ENCODE data around the gene C1orf232.
A peak's percentile ranks its signal among the peaks of the same experiment; 100 is the strongest.

The C1orf232 gene

GRCh38 chr1:26177182-26177684 is 8.5 kb upstream of the C1orf232 start, which contains the start of gene CNKSR1:
Gene CNKSR1, plus strand, starts transcription at chr1:26177491. Its CDS starts 57 bp downstream, at chr1:26177548.
- no peak for DNase-seq

DNA sequence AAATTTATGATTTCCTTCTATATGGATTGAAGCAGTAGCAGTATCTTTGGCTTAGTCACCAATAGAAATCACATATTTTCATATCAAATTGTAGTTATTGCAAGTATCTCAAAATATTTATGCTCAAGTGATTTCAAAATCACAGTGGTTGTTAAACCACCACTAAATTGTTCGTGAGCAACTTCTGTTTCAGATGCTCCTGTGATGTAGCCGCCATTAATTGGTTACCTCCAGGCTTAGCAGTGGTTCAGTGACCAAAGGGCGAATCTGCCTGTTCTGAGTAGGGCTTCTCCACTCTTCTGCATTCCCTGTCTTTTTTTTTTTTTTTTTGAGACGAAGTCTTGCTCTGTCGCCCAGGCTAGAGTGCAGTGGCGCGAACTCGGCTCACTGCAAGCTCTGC is 6.6 kb upstream of the C1orf232 start:
- DNase-seq = no peak

DNA sequence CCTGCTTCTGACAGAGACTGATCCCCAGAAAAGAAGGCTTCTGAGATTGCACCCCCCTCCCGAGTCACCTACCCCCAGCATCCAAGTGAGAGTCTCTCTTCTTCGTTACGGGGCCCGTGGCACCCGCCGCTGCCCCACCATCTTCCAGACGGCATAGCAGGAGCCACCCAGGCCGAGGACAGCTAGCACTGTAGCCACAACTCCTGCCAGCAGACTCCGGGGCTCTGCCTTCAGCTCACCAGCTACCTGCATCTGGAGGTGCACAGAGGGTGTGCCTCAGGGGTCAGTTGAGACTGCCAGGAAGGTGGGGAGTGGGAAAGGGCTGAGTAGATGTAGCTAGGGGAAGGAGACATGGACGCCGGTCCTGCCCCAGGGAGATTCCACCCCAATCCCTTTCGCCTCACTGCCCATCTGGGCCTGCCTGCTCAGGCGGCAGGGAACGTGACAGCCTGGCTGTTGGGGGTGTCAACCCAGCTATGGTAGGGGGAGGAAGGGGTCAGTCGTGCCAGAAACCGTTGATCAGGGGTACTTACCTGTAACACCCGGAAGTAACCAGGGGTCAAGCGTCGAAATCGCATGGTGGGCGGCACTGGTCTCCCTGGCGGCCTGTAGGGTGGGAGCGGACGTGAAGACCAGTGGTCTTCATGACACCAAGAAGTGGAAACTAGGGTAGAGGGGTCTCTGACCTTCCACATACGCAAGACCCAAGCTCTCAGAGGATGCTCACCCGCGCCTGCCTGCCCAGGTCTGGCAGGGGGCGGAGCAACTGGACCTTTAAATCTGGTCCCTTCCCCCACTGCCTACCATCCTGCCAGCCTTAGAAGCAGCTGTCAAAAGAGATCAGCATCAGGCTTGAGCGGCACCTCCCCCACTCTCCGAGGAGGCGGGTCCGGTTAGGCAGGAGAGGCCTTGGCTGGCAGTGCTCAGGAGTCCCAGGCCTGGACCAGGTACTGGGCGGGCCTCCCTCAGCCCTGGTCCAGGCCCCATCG is 2.6 kb upstream of the C1orf232 start, which contains the start of gene ZNF593OS:
Gene ZNF593OS, minus strand, starts transcription at position 749 of the 989 bp plus-strand sequence. Its CDS starts 171 bp downstream, at position 578.
- no peak for DNase-seq

- no peak for DNase-seq
These were observed 1.7 kb upstream of the C1orf232 start for GRCh38 chr1:26170472-26170821.

DNA sequence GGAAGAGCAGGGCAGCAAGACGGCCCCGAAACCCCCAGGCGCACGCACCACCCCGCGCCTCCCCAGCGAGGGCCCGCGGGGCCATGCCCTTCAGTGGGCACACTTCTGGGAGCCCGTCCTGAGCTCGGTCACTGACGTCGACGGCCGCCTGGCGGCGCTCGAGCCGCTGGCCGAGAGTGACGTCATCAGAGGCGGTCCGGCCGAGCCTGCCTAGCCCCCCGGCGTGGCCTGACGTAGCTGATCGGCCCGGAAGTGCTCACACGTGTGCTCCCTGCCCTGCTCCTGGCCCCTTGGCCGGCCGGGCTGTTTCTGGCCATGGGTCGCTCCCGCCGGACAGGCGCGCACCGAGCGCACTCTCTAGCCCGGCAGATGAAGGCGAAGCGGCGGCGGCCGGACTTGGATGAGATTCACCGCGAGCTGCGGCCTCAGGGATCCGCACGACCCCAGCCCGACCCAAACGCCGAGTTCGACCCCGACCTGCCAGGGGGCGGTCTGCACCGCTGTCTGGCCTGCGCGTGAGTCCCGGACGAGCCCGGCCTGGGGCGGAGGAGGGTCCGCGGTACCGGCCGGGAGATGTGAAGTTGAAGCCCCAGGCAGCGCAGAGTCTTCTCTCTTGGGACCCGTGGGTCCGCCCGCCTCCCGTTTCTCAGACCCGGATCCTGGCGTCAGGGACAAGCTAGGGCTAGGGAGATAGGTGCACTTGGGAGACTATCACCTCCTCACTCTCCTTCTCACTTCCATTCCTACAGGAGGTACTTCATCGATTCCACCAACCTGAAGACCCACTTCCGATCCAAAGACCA is 1.1 kb upstream of the C1orf232 start, which contains the start of gene ZNF593:
Gene ZNF593, plus strand, starts transcription at position 240 of the 803 bp plus-strand sequence. Its CDS starts 76 bp downstream, at position 316.
- peak; percentile 94 for DNase-seq

DNA sequence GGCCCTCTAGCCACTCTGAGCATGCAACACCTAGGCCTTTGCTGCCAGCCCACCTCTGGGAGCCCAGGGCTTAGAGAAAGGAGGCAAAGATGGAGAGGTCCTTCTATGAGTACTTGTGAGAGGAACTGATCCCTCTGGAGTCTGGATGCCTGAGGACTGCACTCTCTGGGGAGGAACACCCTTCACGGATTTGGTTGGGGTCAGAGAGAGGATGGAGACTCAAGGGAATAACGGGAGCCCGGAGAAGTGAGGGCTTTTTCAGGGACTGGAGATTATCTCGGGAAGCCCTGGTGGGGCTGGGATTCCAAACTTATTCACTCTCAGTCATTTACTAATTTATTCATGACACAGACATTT is 413 bp upstream of the C1orf232 start:
- no peak for DNase-seq

- DNase-seq = no peak
These were observed 2.0 kb downstream of the C1orf232 start for GRCh38 chr1:26166719-26167281.

GRCh38 chr1:26164861-26165842 is 3.6 kb downstream of the C1orf232 start:
- peak; percentile 35 for DNase-seq

- peak; percentile 77 for DNase-seq
These were observed 4.5 kb downstream of the C1orf232 start for GRCh38 chr1:26164036-26164860.

DNA sequence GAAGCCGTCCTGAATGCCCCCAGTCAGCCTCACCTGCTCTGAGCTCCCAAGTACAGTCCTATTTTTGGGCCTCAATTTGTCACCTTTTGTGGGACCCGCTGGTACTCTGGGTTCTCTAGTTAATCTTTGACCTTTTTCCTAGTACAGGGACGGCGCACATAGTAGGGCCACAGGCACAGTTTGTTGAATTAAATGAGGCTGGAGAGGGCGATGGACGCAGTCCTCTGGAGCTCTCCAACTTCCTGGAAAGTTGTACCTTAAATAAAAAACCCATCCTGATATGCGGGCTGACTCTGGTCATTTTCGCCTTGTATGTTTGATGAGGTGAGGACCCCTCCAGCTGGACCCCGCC is 5.1 kb downstream of the C1orf232 start:
- DNase-seq = no peak

DNA sequence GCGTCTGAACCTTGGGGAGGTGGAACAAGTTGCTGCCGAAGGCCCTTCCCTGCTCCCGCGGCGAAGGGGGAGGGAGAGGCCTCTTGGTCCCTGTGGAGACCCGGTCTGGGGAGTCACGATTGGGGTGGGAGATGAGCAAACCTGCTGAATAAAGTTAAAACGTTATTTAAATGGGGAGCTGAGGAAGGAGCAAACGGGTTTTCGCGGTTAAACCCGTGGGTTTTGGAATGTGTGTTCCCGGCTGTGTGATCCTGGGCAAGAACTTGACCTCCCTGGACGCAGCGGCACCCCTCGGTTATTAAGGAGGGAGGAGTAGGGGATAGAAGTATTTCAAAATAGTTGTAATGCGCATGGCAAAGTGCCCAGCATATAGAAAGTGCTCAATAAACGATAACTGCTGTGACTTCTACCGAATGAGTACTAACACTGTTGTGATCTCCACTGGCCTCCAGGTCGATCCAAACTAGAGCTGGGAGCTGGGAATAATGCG is 6.5 kb downstream of the C1orf232 start:
- DNase-seq = no peak

DNA sequence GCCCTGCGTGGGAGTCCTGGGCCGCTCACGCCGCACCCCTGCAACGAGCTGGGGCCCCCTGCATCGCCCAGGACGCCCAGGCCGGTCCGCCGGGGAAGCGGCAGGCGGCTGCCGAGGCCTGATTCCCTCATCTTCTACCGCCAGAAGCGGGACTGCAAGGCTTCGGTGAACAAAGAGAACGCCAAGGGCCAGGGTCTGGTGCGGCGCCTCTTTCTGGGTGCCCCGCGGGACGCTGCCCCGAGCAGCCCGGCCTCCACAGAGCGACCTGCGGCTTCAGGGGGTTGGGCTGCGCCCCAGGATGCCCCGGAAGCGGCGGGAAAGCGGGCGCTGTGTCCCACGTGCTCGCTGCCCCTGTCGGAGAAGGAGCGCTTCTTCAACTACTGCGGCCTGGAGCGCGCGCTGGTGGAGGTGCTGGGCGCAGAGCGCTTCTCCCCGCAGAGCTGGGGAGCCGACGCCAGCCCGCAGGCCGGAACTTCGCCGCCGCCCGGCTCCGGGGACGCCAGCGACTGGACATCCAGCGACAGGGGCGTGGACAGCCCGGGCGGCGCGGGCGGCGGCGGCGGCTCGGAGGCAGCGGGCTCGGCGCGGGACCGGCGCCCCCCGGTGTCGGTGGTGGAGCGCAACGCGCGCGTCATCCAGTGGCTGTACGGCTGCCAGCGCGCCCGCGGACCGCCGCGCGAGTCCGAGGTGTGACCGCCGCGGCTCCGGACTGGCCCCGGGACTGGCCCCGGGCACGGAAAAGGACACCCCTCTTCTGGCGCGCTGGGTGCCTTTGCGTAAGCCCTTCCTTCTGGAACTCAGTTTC is 7.1 kb downstream of the C1orf232 start:
- peak; percentile 78 for DNase-seq

- no peak for DNase-seq
These were observed 8.0 kb downstream of the C1orf232 start for GRCh38 chr1:26160527-26161414.

- DNase-seq = no peak
These were observed 9.1 kb downstream of the C1orf232 start for GRCh38 chr1:26159743-26160039.

DNA sequence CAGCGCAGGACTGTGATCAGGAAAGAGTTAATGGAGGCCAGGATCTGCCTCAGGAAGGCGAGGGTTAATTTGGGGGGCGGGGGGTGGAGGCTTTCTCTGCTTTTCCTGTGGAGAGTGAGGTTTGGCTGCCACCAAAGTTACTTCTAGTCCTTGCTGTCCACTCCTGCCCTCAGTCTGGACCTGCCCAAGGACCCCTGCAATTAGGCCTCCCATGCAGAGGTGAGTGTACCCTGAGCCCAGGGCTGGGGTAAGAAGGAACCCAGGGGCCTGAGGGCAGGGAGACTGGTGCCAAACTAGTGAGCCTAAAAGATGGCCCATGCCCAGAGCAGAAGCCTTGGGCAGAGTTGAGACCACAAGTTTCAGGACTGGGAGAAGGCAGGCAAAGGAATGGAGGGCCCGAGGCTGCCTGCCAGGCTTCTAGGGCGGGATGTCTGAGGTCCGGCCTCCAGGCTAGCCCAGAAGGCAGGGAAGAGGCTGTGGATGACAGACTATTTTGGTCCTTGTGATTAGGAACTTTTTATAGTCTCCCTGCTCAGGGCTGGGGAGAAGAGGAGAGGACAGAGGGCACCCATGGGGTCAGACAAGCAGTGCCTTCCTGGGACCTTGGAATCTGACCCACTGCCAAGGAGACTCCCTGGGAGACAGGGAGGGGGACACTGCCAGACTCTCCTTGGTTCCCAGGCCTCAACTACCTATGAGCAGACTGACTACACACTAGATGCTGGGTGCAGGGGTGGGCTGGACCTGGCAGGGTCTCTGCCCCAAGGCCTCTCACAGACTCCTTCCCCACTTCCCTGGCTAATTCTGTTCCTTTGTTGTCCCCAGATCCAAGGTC is 9.6 kb downstream of the C1orf232 start, which contains the start of gene FAM110D:
Gene FAM110D, plus strand, starts transcription at position 172 of the 835 bp plus-strand sequence. CDS start 2,213 bp downstream, outside the sequence.
- no peak for DNase-seq

GRCh38 chr1:26158271-26158907 is 10.4 kb downstream of the C1orf232 start:
- DNase-seq = no peak
